Activated T-cell treated with anti-CD3 and anti-CD28 coated beads, Interleukin-2, amount 50 U/mL, for 72 hours (primary cell): ENCODE data around the gene DDIAS. TPM values are rescaled to one million over a fixed set of nuclear protein-coding genes. Genes with fewer than 3 reads are reported as not detected.

Experiments
- ATAC-seq, 2 donors: fragments of 150-1000 bp; cut with Tn5 transposase; replicated peaks in 1 of 2; 2 replicates each; pipeline ENCODE4 v1.10.0; 2021; ENCODE audit warnings: moderate library complexity in 2 of 2, mild to moderate bottlenecking in 1 of 2
- DNase-seq, 2 donors: peaks; one replicate each; pipeline ENCODE4 v3.0.0; 2021 to 2022; ENCODE audit warnings: mixed read lengths in 1 of 2
- H3K27ac Mint-ChIP-seq: one replicate; pipeline ENCODE4 v1.8.0; 2022; ENCODE audit warnings: mild to moderate bottlenecking, moderate library complexity, mixed read lengths
- H3K27me3 Mint-ChIP-seq: one replicate; pipeline ENCODE4 v1.8.0; 2022; ENCODE audit warnings: low read depth, mixed read lengths
- H3K36me3 Mint-ChIP-seq, 2 donors: one replicate each; pipeline ENCODE4 v1.8.0; 2022; ENCODE audit warnings: mixed read lengths in 2 of 2, mild to moderate bottlenecking in 1 of 2; ENCODE audit not compliant: insufficient read depth in 2 of 2
- H3K4me1 Mint-ChIP-seq: one replicate; pipeline ENCODE4 v1.8.0; 2022; ENCODE audit warnings: low read depth, mixed read lengths
- H3K4me3 Mint-ChIP-seq, 2 donors: one replicate each; pipeline ENCODE4 v1.8.0; 2022; ENCODE audit warnings: mild to moderate bottlenecking in 2 of 2, mixed read lengths in 2 of 2, moderate library complexity in 2 of 2
- H3K9me3 Mint-ChIP-seq, 2 donors: one replicate each; pipeline ENCODE4 v1.8.0; 2022; ENCODE audit warnings: mixed read lengths in 2 of 2
- total RNA-seq, 2 donors: library from RNA; stranded (reverse); gene quantifications; one replicate each; pipeline ENCODE4 v1.2.3, GENCODE V29; 2022

The DDIAS gene
- total RNA-seq, 2 donors from 2014 or later, result 15.0 to 19.5 TPM

GRCh38 chr11:82898241-82898640 is 3.3 kb upstream of the DDIAS start:
- Mint-ChIP-seq H3K27ac (no peak overlapping the region), H3K36me3 (peaks cover 3 to 6% of the 10 kb centered on the region in 2 donors), H3K9me3 (no peaks in the 10 kb centered on the region), H3K27me3 (no peaks in the 10 kb centered on the region), H3K4me3 (peak overlapping the region in 1 of 2 donors; percentile 22), H3K4me1 (peaks cover 45% of the 10 kb centered on the region)
- ATAC-seq (no peak), DNase-seq (no peak)

DNA sequence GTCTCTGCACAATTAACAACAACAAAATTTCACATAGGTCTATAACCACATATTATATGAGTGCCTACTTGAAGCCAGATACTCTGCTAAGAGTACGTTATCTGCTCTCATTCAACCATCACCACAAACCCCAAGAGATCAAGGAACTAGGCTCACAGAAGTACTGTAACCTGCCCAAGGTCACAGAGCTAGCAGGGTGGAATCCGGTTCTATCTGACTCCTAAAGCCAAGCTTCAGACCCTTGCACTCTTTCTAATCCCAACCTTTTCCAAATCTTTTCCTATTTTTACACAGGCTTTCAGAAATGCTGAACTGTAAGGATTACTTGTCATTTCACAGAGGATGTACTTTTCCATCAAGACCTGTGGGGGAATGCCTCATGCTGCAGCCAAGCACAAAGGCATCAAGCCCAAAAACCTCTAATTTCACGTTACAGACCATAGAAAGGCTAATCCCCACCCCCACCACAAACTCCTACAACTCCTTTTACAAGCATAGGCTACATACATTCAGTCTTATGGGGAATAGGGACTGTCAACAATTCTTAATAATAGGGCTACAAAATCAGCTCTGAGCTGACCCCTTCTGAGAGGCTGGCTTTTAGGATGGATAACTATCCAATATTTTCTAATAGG is 2.2 kb upstream of the DDIAS start:
- no peak for ATAC-seq
- peak; percentile 10 to 11 for DNase-seq
- Mint-ChIP-seq H3K27me3 (no peaks in the 10 kb centered on the region), H3K9me3 (no peaks in the 10 kb centered on the region), H3K27ac (peak overlapping the region; percentile 95), H3K4me1 (peaks cover 56% of the 10 kb centered on the region), H3K4me3 (peak overlapping the region; percentile 95 to 100), H3K36me3 (peaks cover 3 to 6% of the 10 kb centered on the region in 2 donors)

DNA sequence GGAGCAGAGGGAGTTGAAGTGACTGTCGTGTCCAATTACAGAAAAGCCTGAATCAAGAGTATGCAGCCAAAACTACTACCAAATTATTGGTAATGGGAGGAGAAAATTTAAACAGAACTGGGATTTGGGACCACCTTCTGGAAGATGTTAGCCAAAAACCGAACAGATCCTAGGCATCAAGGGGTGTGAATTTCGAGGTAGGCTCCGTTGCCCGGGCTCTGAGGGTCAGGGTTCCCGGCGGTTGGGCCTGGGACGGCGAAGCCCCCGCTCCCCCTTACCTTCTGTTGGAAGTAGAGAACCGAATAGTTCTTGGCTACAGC is 1.6 kb upstream of the DDIAS start:
- no peaks in the 10 kb centered on the region for H3K9me3 Mint-ChIP-seq
- H3K36me3 Mint-ChIP-seq, result peaks cover 3 to 6% of the 10 kb centered on the region in 2 donors
- no peak for ATAC-seq
- peak overlapping the region; percentile 95 to 100 for H3K4me3 Mint-ChIP-seq
- peaks cover 57% of the 10 kb centered on the region for H3K4me1 Mint-ChIP-seq
- H3K27me3 Mint-ChIP-seq, result no peaks in the 10 kb centered on the region
- DNase-seq, result no peak
- peak overlapping the region; percentile 95 for H3K27ac Mint-ChIP-seq

GRCh38 chr11:82900277-82901164 is 1.0 kb upstream of the DDIAS start, which contains the start of gene PRCP:
Gene PRCP (minus strand): TSS chr11:82900430. CDS start chr11:82900402, 28 bp downstream.
- H3K4me1 Mint-ChIP-seq, result peaks cover 53% of the 10 kb centered on the region
- no peaks in the 10 kb centered on the region for H3K27me3 Mint-ChIP-seq
- peak within 1 kb of the TSS; percentile 95 for H3K27ac Mint-ChIP-seq
- H3K9me3 Mint-ChIP-seq, result no peaks in the 10 kb centered on the region
- ATAC-seq (peak; percentile 84 to 85), DNase-seq (peak; percentile 94 to 98)
- peaks cover 3 to 6% of the 10 kb centered on the region in 2 donors for H3K36me3 Mint-ChIP-seq
- H3K4me3 Mint-ChIP-seq, result peak within 1 kb of the TSS; percentile 95 to 100

DNA sequence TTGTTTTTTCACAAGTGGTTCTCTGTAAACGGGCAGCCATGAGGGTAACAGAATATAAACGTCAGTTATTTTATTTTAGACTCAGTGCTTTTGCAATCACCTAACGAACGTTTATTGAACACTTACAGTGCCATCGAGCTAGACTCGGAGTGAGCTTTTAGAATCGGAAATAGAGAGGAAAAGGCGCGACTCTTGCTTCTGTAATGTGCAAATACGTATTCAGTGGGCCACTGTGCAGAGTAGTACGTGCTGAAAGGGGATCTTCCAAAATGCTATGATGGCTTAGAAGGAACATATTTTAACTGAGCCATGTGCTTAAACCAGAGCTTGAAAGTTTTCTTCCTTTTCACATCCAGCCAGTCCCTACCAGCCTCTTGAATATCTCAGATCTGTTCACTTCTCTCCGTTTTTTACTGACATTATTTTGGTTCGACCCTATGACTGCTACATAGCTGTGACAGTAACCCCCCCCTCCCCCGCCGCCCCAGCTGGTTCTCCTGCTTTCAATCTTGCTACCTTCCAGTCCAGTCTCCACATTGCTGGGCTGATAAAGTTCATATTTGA is 468 bp downstream of the DDIAS start:
- Mint-ChIP-seq H3K36me3 (peaks cover 3 to 4% of the 10 kb centered on the region in 2 donors), H3K27ac (peak overlapping the region; percentile 95), H3K27me3 (no peaks in the 10 kb centered on the region), H3K9me3 (no peaks in the 10 kb centered on the region), H3K4me1 (peaks cover 54% of the 10 kb centered on the region), H3K4me3 (peak overlapping the region; percentile 95 to 100)
- DNase-seq (no peak), ATAC-seq (no peak)

DNA sequence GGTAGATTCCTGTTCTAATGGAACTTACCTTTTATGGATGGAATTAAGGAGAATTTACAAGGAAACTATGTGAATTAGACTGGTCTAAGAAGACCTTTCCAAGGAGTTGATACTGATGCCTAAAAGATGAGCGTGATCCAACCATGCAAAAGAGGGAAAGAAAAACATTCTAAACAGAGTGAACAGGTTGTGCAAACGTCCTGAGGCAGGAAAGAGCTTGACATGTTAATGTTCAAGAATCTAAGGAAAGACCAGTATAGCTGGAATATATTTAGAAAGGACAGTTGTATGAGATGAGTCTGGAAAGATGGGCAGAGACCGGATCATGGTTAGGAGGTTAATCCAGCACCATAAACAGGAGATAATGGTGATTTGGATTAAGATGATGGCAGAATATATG is 1.3 kb downstream of the DDIAS start:
- Mint-ChIP-seq H3K36me3 (peaks cover 3 to 4% of the 10 kb centered on the region in 2 donors), H3K27me3 (no peaks in the 10 kb centered on the region), H3K4me3 (peak overlapping the region; percentile 95 to 100), H3K27ac (no peak overlapping the region), H3K9me3 (no peaks in the 10 kb centered on the region), H3K4me1 (peaks cover 54% of the 10 kb centered on the region)
- DNase-seq, result no peak
- ATAC-seq, result no peak

GRCh38 chr11:82903843-82904586 is 2.5 kb downstream of the DDIAS start:
- Mint-ChIP-seq H3K27me3 (no peaks in the 10 kb centered on the region), H3K9me3 (no peaks in the 10 kb centered on the region), H3K36me3 (peaks cover 3 to 4% of the 10 kb centered on the region in 2 donors), H3K4me1 (peaks cover 56% of the 10 kb centered on the region), H3K4me3 (peak overlapping the region; percentile 95 to 100), H3K27ac (no peak overlapping the region)
- ATAC-seq (no peak), DNase-seq (no peak)

DNA sequence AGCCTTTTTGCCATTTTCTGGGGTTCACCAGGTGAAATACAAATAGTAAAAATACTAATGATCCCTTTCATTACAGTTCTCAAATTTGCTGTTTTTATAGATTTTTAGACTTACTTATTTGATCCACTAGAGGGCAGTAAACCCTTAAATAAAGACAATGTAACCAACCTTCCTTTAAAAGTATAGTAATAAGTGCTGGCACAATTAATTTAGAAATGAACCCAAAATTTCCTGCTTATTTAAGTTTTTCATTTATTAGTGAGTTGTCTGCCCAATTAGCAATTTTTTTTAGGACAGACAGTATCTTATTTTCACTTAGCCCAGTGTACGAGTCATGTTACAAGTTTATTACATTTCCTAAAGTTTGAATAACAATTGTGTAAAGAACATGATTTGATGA is 4.7 kb downstream of the DDIAS start:
- ATAC-seq, result no peak
- no peaks in the 10 kb centered on the region for H3K9me3 Mint-ChIP-seq
- H3K4me1 Mint-ChIP-seq, result peaks cover 58% of the 10 kb centered on the region

GRCh38 chr11:82906931-82907330 is 5.4 kb downstream of the DDIAS start:
- no peaks in the 10 kb centered on the region for H3K27me3 Mint-ChIP-seq
- H3K27ac Mint-ChIP-seq, result peak overlapping the region; percentile 28
- ATAC-seq (no peak), DNase-seq (no peak)
- H3K36me3 Mint-ChIP-seq, result peaks cover 4 to 15% of the 10 kb centered on the region in 2 donors
- peak overlapping the region in 1 of 2 donors; percentile 48 for H3K4me3 Mint-ChIP-seq
- peaks cover 0 to 5% of the 10 kb centered on the region in 2 donors for H3K9me3 Mint-ChIP-seq
- peaks cover 58% of the 10 kb centered on the region for H3K4me1 Mint-ChIP-seq

More for the DNA sequence above, 4.7 kb downstream of the DDIAS start:
- H3K27me3 Mint-ChIP-seq, result no peaks in the 10 kb centered on the region
- H3K36me3 Mint-ChIP-seq, result peaks cover 0 to 10% of the 10 kb centered on the region in 2 donors
- H3K27ac Mint-ChIP-seq, result no peak overlapping the region
- no peak for DNase-seq
- no peak overlapping the region for H3K4me3 Mint-ChIP-seq

- peaks cover 0 to 5% of the 10 kb centered on the region in 2 donors for H3K9me3 Mint-ChIP-seq
- no peak for ATAC-seq
- no peak for DNase-seq
- no peaks in the 10 kb centered on the region for H3K27me3 Mint-ChIP-seq
- H3K4me3 Mint-ChIP-seq, result no peak overlapping the region
- H3K36me3 Mint-ChIP-seq, result peaks cover 7 to 18% of the 10 kb centered on the region in 2 donors
- H3K4me1 Mint-ChIP-seq, result peaks cover 55% of the 10 kb centered on the region
- H3K27ac Mint-ChIP-seq, result no peak overlapping the region
Measured at GRCh38 chr11:82907371-82907770, 5.8 kb downstream of the DDIAS start.

- H3K9me3 Mint-ChIP-seq, result peaks cover 0 to 5% of the 10 kb centered on the region in 2 donors
- H3K4me1 Mint-ChIP-seq, result peaks cover 46% of the 10 kb centered on the region
- peaks cover 8 to 23% of the 10 kb centered on the region in 2 donors for H3K36me3 Mint-ChIP-seq
- H3K27ac Mint-ChIP-seq, result no peak overlapping the region
- ATAC-seq, result no peak
- H3K27me3 Mint-ChIP-seq, result no peaks in the 10 kb centered on the region
- no peak overlapping the region for H3K4me3 Mint-ChIP-seq
- DNase-seq, result no peak
Measured at GRCh38 chr11:82908311-82908710, 6.8 kb downstream of the DDIAS start.

GRCh38 chr11:82909015-82909640 is 7.6 kb downstream of the DDIAS start:
- Mint-ChIP-seq H3K36me3 (peaks cover 8 to 26% of the 10 kb centered on the region in 2 donors), H3K9me3 (peaks cover 0 to 5% of the 10 kb centered on the region in 2 donors), H3K27ac (no peak overlapping the region), H3K4me3 (no peak overlapping the region), H3K4me1 (peaks cover 38% of the 10 kb centered on the region), H3K27me3 (no peaks in the 10 kb centered on the region)
- DNase-seq (no peak), ATAC-seq (no peak)
